ENCODE data around the gene AGT.

GRCh38 chr1:230750576-230750975, 36.7 kb upstream of the AGT start:
- TF ChIP-seq CTCF (conservative IDR thresholded peaks at IDR 0.05; ENCODE audit: low read depth in 2 of 2) (no peak), ETS1 (IDR thresholded peaks at IDR 0.05) (no peak), EZH2 (IDR thresholded peaks at IDR 0.05; ENCODE audit: low read depth, unreplicated experiment) (no peak), NANOG (IDR thresholded peaks at IDR 0.05; ENCODE audit: borderline replicate concordance) (no peak)
